WTC11 (cell line): Measurements from ENCODE around the gene ZNF736. TPM values are rescaled to one million over a fixed set of nuclear protein-coding genes. Genes with fewer than 3 reads are reported as not detected.
"Not testable (repeated sequence)": the region's sequence is repeated elsewhere in the genome, so short reads cannot be mapped to it uniquely, and the experiment has no call there.

Experiments
- ATAC-seq: fragments of 200-7000 bp; cut with Tn5 transposase; 2 replicates; pipeline ENCODE4 v1.10.0; 2021; ENCODE audit warnings: mild to moderate bottlenecking, moderate library complexity
- CTCF ChIA-PET: fragments of 300-600 bp; sonication (Branson Sonifier 250); formaldehyde crosslinking; loops from one replicate; lab custom pipeline; 2021; ENCODE audit warnings: antibody characterized with exemption; lab: Charles Lee
- POLR2A ChIA-PET: fragments of 350-600 bp; sonication (Branson Sonifier 250); formaldehyde crosslinking; loops from one replicate; lab custom pipeline; 2021; ENCODE audit warnings: antibody characterized with exemption; lab: Charles Lee
- DNase-seq: peaks from one replicate; pipeline ENCODE4 v3.0.0; 2021; ENCODE audit warnings: low spot score
- H3K27ac Mint-ChIP-seq: 2 replicates; pipeline ENCODE4 v1.8.0; 2021; ENCODE audit warnings: mixed read lengths
- H3K27me3 Mint-ChIP-seq: 2 replicates; pipeline ENCODE4 v1.8.0; 2021; ENCODE audit warnings: low read depth, mild to moderate bottlenecking, moderate library complexity, mixed read lengths
- H3K36me3 Mint-ChIP-seq: 2 replicates; pipeline ENCODE4 v1.8.0; 2021; ENCODE audit warnings: mixed read lengths
- H3K4me1 Mint-ChIP-seq: 2 replicates; pipeline ENCODE4 v1.8.0; 2022; ENCODE audit warnings: mixed read lengths
- H3K4me3 Mint-ChIP-seq: 2 replicates; pipeline ENCODE4 v1.8.0; 2021; ENCODE audit warnings: mild to moderate bottlenecking, moderate library complexity, mixed read lengths
- H3K9me3 Mint-ChIP-seq: 2 replicates; pipeline ENCODE4 v1.8.0; 2021; ENCODE audit warnings: mixed read lengths
- AFF4 ChIP-seq: sonication (generic); formaldehyde crosslinking; IDR thresholded peaks from 2 replicates; pipeline ENCODE4 v1.8.1; 2023; ENCODE audit warnings: mild to moderate bottlenecking, missing genetic modification reagents, borderline replicate concordance
- ARID4B ChIP-seq: sonication (generic); formaldehyde crosslinking; IDR thresholded peaks from 2 replicates; pipeline ENCODE4 v1.8.0; 2023; ENCODE audit warnings: missing genetic modification reagents, mild to moderate bottlenecking, borderline replicate concordance
- ETV6 ChIP-seq: sonication (generic); formaldehyde crosslinking; IDR thresholded peaks from 2 replicates; pipeline ENCODE4 v1.8.1; 2022; ENCODE audit warnings: mild to moderate bottlenecking, missing genetic modification reagents
- MAX ChIP-seq: sonication (generic); formaldehyde crosslinking; IDR thresholded peaks from 2 replicates; pipeline ENCODE4 v1.8.0; 2022; ENCODE audit warnings: mild to moderate bottlenecking, missing genetic modification reagents
- MLX ChIP-seq: sonication (generic); formaldehyde crosslinking; IDR thresholded peaks from 2 replicates; pipeline ENCODE4 v1.8.1; 2023; ENCODE audit warnings: mild to moderate bottlenecking, missing genetic modification reagents, moderate library complexity
- PREB ChIP-seq: sonication (generic); formaldehyde crosslinking; IDR thresholded peaks from 2 replicates; pipeline ENCODE4 v1.8.1; 2022; ENCODE audit warnings: mild to moderate bottlenecking, missing genetic modification reagents, moderate library complexity, borderline replicate concordance
- TCF7 ChIP-seq: sonication (generic); formaldehyde crosslinking; IDR thresholded peaks from 2 replicates; pipeline ENCODE4 v1.8.0; 2022; ENCODE audit warnings: mild to moderate bottlenecking, low read depth, missing genetic modification reagents, moderate library complexity
- ZBTB43 ChIP-seq: sonication (generic); formaldehyde crosslinking; IDR thresholded peaks from 2 replicates; pipeline ENCODE4 v1.8.1; 2023; ENCODE audit warnings: mild to moderate bottlenecking, missing genetic modification reagents
- ZNF396 ChIP-seq: fragments of 250-450 bp; sonication (Bioruptor Pico); IDR thresholded peaks from 2 replicates; pipeline ENCODE4 v1.8.0; 2021; ENCODE audit warnings: mild to moderate bottlenecking, moderate library complexity, borderline replicate concordance
- total RNA-seq: library from RNA; stranded (reverse); gene quantifications from 3 replicates; pipeline ENCODE4 v1.2.3, GENCODE V29; 2021
- TF ChIP-seq, protein P1 (sequence below): sonication (generic); formaldehyde crosslinking; IDR thresholded peaks from 2 replicates; pipeline ENCODE4 v1.8.1; 2022; ENCODE audit warnings: low read depth, mild to moderate bottlenecking, moderate library complexity, missing genetic modification reagents, borderline replicate concordance

Gene ZNF736
- total RNA-seq, 1 experiment from 2014 or later = 0.02 TPM

DNA sequence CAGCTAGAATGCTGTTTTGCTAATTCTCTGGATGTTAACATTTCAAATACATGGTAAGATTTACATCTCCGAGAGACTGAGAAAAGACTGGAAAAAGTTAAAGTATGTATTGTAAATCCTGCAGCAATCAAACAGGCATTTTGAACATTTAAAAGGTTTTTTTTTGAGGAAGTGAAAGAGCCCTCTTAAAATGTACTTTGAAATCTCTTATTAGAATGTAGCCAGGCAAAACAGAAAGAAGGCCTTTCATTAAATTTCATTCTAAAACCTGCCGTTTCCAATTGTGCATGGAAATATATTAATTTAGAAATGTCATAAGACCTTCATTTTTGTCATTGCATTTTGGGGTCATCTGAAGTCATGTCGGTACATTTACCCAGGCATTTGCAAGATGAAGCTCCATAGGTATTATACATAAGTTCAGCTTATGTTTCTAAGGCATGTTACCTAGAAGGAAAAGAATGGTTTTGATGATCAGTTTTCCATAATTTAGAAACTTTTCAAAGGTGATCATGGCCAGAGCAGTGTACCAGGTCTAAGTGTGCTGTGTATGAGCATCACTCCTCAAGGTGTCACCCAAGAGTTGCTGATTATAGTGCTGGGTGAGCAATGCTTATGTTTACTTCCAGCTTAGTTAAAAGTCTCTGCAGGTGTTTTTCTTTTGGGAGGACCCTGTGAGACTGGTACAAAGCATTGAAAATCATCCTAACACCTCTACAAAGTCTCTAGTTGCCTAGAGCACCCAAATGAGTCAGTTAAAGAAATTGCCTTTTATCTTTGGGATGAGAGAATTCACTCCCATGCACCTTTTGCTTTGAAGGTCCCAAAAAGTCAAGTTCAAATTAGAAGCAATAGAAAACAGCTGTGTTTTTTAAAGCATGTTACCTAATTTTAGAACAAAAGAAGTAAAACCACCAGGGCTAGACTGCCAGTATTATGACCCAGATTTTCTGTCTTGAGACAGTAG, 7.1 kb downstream of the ZNF736 start (continued):
- no peak for TF ChIP-seq AFF4 (CRISPR knock-in tag)
- no peak for TF ChIP-seq MAX (CRISPR knock-in tag)
- TF ChIP-seq ETV6 (CRISPR knock-in tag) = no peak
- no peak for TF ChIP-seq ZBTB43

DNA sequence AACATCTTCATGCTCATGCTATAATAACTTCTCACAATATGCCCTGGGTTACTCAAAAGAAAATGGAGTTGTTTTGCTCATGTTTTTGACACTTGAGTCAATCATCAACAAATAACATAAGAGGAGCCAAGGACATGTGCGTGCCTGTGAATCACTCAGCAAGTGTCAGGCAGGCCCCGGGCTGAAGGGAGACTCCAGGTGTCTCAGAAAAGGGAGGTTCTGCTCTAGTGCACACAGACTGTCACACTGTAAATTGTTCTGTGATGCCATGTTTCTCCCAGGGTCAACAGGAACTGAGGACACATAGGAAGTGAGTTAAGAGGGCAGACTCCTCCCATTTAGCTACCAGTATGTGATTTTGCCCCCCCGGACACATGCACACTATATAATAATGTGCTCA, 10.4 kb downstream of the ZNF736 start:
- H3K27me3 Mint-ChIP-seq, ATAC-seq, POLR2A ChIA-PET, H3K27ac Mint-ChIP-seq, H3K4me3 Mint-ChIP-seq, CTCF ChIA-PET, DNase-seq, H3K4me1 Mint-ChIP-seq: not testable (repeated sequence)
- H3K9me3 Mint-ChIP-seq = peaks cover 69% of the 10 kb centered on the region
- H3K36me3 Mint-ChIP-seq = peaks cover 56% of the 10 kb centered on the region

DNA sequence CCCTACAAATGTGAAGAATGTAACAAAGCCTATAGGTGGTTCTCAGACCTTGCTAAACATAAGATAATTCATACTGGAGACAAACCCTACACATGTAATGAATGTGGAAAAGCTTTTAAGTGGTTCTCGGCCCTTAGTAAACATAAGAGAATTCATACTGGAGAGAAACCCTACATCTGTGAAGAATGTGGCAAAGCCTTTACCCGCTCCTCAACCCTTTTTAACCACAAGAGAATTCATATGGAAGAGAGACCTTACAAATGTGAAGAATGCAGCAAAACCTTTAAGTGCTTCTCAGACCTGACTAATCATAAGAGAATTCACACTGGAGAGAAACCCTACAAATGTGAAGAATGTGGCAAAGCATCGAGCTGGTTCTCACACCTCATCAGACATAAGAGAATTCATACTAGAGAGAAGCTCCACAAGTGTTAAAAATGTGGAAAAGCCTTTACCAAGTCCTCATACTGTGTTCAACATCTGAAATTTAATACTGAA, 35.0 kb downstream of the ZNF736 start:
- CTCF ChIA-PET, DNase-seq, H3K4me3 Mint-ChIP-seq, H3K27ac Mint-ChIP-seq, ATAC-seq, H3K4me1 Mint-ChIP-seq: not testable (repeated sequence)
- peaks cover 13% of the 10 kb centered on the region for H3K27me3 Mint-ChIP-seq
- H3K9me3 Mint-ChIP-seq = peaks cover 70% of the 10 kb centered on the region
- H3K36me3 Mint-ChIP-seq = peaks cover 68% of the 10 kb centered on the region
- POLR2A ChIA-PET = interaction anchor here (0.6 kb wide), 1 partner anchor 435 kb away, joined by 6 read pairs; no protein-coding TSS in a partner anchor

- H3K9me3 Mint-ChIP-seq = peaks cover 68% of the 10 kb centered on the region
- H3K4me3 Mint-ChIP-seq = no peak overlapping the region
- ATAC-seq = no peak
- TF ChIP-seq TCF7 (CRISPR knock-in tag) (no peak), ZNF396 (no peak), ETV6 (CRISPR knock-in tag) (no peak), MLX (CRISPR knock-in tag) (no peak), ARID4B (CRISPR knock-in tag) (no peak), PREB (CRISPR knock-in tag) (no peak)
- TF ChIP-seq, protein P1, sequence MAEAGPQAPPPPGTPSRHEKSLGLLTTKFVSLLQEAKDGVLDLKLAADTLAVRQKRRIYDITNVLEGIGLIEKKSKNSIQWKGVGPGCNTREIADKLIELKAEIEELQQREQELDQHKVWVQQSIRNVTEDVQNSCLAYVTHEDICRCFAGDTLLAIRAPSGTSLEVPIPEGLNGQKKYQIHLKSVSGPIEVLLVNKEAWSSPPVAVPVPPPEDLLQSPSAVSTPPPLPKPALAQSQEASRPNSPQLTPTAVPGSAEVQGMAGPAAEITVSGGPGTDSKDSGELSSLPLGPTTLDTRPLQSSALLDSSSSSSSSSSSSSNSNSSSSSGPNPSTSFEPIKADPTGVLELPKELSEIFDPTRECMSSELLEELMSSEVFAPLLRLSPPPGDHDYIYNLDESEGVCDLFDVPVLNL = no peak
Observed at GRCh38 chr7:64359543-64359942, 45.8 kb downstream of the ZNF736 start.

More at GRCh38 chr7:64359543-64359942, 45.8 kb downstream of the ZNF736 start:
- ChIA-PET POLR2A (no interaction called here), CTCF (no interaction called here)
- Mint-ChIP-seq H3K4me1 (no peaks in the 10 kb centered on the region), H3K27me3 (peaks cover 18% of the 10 kb centered on the region), H3K36me3 (peaks cover 66% of the 10 kb centered on the region), H3K27ac (no peak overlapping the region)
- DNase-seq = no peak
